HG02642 (cell line): Measurements from ENCODE around the gene HMGCL.

ENCODE experiments used
- ATAC-seq: cut with Tn5 transposase; IDR thresholded peaks from one replicate; pipeline ENCODE4 v1.9.1; 2021; ENCODE audit warnings: mild to moderate bottlenecking; ENCODE audit not compliant: unreplicated experiment, poor library complexity

The HMGCL gene

GRCh38 chr1:23779826-23780371 lies 45.3 kb downstream of the HMGCL start:
- no peak for ATAC-seq

GRCh38 chr1:23777979-23778814 lies 47.0 kb downstream of the HMGCL start, which contains the start of gene PITHD1:
Gene PITHD1, plus strand, starts transcription at chr1:23778418. Its CDS starts 98 bp downstream, at chr1:23778516.
- peak; percentile 76 for ATAC-seq

DNA sequence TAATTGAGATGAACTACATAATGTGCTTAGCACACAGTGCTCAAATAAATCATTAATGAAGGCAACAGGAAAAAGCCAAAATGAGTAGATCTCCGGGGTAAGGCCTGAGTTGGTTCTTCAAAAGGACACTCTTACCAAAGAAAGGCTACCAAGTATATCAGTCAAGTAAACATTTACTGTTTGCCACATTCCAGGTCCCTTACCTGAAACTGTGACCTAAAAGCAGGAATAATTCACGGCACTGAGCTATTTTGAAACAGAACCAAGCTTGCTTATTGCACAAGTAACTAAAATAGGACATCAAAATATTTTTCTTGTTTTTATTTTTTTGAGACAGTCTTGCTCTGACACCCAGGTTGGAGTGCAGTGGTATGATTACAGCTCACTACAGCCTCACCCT lies 49.0 kb downstream of the HMGCL start:
- no peak for ATAC-seq

DNA sequence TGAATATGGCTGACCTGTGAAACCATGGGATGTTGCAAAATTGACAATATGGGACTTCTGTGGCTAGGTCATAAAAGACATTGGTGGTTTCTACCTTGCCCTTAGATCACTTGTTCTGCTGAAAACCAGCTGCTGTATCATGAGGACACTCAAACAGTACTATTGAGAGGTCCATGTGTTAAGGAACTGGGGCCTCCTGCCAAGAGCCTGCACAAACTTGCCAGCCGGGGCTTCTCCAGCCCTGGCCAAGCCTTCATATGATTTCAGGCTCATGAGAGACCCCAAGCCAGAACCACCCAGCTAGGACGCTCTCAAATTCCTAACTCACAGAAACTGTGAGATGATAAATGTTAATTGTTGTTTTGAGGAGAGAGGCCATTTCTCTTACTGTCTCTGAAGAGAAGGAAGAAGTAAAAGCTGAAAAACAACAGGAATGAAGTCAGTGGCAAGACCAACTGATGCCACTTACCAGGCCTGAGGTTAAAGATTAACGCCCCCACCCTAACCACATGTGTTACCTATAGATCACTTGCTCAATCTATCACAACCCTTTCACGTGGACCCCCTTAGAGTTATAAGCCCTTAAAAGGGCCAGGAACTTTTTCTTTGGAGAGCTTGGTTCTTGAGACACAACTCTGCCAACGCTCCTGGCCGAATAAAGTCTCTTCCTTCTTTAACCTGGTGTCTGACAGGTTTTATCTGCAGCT lies 50.9 kb downstream of the HMGCL start:
- ATAC-seq: no peak

DNA sequence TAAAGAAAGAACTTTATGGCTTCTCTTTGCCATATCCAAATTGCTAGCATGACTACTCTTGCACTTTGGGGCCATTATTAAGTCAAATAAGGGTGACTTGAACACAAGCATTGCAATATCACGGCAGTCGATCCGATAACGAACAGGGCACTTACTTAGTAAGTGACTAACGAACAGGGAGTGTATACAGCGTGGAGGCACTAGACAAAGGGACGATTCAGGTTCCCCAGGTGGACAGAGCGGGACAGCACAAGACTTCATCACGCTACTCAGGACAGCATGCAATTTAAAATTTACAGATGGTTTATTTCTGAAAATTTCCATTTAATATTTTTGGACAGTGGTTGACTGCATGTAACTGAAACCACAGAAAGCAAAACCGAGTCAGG lies 52.4 kb downstream of the HMGCL start:
- no peak for ATAC-seq

GRCh38 chr1:23772049-23772853 lies 53.0 kb downstream of the HMGCL start:
- peak; percentile 76 for ATAC-seq

DNA sequence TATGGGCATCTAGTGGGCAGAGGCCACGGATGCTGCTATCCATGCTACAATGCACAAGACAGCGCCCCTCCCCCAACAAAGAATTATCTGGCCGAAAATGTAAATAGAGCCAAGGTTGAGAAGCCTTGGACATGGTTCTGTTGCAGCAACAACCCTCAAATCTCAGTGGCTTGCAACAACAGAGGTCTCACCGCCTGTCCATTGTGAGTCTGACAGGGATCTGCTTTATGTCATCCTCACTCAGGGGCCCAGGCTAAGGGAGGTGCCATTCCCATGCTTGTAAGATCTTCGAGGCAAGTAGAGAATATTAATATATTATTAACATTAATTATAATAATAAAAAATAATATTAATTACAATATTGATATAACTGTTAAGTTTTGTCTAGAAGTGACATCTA lies 56.5 kb downstream of the HMGCL start:
- no peak for ATAC-seq

DNA sequence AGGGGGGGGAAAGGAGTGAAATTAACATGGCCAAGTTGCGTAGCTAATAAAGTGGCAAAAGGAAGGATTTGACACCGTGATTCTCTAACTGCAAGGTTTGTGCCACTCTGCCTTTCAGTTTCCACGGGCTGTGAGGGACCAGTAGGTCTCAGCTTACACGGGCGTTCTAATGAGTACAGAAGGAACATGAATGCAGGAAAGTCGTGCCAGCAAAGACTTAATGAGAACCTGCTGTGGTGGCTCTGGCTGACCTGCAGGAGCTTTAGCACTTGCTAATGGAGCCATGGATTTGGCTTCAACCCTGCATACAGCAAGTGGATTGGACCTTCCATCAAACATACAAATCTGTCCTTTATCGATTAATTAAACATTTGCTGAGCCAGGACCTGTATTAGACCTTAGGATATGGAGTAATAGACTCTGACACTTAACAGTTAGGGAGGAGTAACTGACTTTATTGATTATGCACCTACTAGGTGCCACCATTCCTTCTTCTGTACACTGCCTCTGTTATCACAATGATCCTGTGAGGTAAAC lies 62.1 kb downstream of the HMGCL start:
- ATAC-seq: no peak

DNA sequence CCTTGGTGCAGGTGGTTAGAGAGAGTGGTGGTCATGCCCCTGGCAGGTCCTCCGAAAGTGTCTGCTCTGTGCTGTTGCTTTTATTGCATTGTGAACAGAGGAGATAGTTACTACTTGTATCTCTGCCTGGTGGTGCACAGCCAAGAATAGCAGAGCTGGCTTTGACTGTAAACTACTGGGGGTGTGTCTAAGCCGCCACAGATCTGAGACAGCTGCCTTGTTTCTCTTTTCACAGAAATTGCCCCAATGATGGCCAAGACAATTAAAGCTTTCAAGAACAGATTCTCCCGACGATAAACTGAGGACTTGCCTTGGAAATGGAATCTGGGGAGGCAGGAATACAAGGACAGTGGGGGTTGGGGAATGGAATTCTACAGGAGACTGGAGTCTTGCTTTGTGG lies 66.0 kb downstream of the HMGCL start:
- no peak for ATAC-seq

GRCh38 chr1:23757812-23758211 lies 67.4 kb downstream of the HMGCL start:
- no peak for ATAC-seq

DNA sequence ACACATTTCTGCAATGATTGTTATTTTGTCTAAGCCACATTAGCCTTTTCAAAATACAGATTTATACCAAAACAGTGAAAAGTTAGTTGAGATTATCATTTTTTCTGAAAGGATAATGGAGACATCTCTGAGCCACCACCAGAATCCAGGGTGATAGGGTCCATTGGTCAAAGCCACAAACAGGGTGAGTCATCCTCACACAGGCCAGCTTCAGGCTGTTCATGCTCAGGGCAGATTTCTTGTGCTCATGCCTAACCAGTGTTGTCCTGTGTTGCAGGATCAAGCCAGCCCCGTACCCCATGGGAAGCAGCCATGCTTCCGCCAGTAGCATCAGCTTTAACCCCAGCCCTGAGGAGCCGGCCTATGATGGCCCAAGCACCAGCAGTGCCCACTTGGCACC lies 68.6 kb downstream of the HMGCL start:
- ATAC-seq: no peak

DNA sequence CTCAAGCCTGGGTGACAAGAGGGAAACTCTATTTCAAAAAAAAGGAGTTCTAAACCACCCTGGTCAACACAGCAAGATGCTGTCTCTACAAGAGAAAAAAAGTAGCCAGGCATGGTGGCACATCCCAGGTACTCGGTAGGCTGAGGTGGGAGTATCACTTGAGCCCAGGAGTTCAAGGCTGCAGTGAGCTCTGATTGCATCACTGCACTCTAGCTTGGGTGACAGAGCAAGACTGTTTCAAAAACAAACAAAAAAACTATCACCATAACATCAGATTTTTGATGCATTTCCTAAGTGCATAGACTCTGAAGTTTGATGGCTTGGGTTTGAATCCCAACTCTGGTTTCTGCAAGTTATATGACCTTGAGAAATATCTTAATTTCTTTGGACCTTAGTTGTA lies 72.3 kb downstream of the HMGCL start:
- no peak for ATAC-seq
